ENCODE measurements around the gene SAP130.

Gene SAP130

DNA sequence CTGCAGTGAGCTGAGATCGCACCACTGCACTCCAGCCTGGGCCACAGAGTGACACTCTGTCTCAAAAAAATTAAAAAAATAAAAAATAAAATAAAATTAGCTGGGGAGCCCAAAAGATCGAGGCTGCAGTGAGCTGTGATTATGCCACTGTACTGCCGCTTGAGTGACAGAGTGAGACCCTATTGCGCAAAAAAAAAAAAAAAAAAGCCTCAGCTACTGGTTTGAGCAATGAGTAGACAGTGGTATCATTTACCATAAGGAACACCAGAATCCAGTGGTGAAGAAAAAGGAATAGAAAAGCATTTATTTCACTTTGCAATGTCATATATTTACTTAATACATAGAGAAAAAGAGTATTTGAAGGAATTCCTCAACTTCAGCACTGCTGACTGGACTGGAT lies 3.0 kb downstream of the SAP130 start:
- DNase-seq, result no peak

DNA sequence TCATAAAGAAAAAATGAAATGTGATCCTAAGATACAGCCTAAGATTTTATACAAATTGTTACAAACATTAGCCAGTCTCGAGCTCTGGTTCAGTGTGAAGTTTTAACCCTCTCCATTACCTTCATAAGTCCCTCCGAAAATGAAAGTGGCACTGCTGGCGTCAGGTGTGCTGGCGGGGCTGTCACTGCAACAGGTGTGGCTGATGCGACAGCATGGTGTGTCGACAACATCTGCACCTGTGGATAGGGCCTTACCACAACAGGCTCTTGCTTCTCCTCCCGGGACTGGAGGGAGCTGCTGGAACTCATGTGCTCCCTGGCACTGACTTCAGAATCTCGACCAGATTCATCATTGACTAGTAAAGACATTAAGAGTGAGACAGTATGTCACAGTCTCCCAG lies 10.3 kb downstream of the SAP130 start:
- no peak for DNase-seq

DNA sequence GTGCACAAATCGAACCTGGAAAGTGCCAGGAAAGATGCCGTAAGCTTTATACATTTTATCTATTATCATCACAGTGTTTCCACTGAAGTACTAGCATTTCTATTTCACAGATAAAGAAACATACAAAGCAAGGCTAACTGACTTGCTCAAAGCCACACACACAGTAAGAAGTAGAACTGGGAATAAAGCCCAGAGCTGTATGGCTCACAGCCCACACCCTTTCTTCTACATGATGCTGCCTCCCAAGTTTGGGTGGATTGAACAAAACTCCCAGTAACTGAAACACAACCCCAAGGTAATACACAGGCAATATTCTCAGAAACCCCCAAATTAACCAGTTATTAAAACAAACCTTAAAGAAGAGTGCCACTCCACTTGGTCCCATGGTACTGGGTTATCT lies 11.2 kb downstream of the SAP130 start:
- DNase-seq, result no peak

DNA sequence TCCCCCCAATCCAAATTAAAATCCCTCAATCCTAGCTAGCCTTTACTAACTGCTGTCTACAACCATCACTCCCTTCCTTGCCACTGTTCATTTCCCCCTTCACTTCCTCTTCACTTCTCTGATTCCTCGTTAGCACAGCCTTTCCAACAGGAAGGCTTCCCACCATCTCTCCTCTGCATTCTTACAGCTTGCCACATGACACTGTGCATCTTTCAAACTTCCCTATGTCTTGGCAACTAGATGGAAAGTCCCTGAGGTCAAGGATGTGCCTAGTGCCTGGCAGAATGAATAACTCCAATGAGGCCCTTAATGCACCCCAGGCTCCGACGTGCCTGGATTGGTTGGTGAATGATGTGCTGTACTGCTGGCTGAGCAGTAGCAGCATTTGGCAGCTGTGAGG lies 15.2 kb downstream of the SAP130 start:
- DNase-seq, result no peak

DNA sequence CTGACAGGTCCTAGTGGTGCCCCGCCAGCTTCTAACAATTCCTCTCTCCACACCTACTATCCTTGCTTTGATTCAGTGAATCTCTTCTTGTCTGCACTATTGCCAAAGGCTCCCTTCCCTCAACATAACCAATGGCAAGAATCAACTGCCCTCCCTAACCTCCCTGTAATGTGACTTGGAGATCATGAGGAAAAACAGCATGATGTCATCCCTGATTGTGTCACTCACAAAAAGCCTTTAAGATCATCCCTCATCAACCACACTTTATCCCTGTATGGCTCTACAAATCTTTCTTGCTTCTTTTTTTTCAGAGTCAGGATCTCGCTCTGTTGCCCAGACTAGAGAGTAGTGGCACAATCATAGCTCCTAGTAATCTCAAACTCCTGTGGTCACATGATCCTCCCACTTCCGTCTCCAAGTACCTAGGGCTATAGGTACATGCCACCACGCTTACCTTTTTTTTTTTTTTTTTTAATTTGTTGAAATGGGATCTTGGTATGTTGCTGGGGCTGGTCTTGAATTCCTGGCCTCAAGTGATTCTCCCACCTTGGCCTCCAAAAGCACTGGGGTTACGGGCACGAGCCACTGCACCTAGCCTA lies 19.7 kb downstream of the SAP130 start:
- DNase-seq, result no peak

DNA sequence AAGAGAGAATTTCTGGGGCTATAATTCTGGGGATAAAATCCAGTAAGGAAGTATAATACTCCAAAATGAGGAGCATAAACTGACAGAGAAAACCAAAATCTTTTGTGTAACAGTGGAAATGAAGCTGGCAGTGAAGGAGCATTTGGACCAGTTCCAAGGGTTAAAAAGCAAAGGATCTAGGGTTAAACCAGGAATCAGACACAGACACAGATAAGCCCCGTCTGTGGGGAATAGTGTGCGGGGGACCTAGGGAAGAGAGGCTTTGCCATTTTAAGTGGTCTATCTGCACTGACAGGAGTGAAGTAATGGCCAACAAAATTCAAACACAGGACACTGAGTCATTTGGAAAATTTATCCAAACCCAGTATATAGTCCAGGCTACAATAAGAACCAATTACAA lies 23.4 kb downstream of the SAP130 start:
- no peak for DNase-seq

DNA sequence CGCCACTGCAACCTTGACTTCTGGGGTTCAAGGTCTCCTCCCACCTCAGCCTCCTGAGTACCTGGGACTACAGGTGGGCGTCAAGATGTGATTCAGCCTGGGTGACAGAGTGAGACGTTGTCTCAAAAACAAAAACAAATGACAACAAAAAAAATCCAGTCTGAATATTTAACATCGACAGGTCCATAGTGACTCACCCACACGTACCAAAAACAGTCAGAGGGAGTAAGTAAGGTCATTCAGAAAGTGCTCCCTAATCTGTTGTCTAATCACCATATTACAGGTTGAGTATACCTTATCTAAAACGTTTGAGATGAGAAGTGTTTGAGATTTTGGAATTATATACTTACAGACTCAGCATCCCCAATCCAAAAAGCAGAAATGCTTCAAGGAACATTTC lies 24.4 kb downstream of the SAP130 start:
- DNase-seq, result no peak

DNA sequence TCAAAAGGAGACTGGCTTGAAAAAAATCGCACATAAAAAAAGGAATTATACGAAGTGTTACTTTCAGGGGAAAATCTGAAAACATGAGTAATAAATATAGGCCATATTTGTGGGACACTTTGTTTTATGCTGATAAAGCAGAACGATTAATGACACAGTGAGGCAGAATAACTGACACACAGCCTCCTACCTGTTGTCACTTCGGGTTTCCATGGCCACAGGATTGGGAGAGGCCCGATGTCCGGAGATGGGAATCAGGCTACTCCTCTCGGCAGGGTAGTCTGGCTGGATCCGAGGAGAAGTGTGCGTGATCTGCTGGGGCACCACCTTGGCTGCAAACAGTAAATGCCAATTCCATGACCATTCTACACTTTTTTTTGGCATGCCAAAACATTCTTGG lies 31.7 kb downstream of the SAP130 start:
- DNase-seq, result no peak

DNA sequence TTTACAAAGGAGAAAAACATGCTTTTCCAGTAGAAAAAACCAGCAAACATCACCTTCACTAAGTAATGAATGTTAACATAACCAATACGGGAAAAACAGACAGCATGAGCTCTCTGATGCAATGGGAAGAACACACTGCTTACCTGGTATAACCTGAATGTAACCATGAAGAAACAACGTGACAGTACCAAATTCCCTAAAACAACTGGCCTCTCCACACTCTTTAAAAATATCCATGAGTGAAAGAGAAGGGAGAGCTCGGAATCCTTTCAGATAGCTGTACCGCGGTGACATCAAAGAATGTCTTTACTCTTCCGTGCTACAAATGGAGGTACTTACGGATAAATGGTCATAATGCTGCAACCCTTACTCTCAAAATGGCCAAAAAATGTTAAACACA lies 32.1 kb downstream of the SAP130 start:
- no peak for DNase-seq

DNA sequence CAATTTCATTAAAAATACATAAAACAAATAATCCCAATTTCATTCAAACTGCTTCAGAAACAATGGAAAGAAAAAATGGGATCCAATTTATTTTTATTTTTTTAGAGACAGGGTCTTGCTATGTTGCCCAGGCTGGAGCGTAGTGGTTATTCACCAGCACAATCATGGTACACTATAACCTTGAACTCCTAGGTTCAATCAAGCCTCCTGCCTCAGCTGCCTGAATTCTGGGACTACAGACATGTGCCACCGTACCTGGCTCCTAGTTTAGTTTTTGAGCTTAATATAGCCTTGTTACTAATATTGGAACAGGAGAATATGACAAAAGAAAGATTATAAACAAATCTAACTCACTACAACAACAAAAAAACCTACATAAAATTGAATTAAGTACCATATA lies 34.2 kb downstream of the SAP130 start:
- no peak for DNase-seq

DNA sequence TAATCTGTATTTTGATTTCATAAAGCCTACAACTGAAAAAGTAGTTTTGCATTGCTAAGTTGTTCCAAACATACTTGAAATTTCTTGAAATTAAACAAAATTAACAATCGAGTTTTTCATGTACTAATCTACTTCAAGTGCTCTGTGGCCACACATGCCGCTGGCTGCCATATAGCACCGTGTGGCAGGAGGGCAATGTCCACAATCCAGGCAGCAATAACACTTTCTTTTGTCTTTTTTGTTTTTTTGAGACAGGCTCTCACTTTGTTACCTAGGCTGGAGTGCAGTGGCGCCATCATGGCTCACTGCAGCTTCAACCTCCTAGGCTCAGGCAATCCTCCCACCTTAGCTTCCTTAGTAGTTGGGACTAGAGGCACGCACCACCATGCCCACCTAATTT lies 36.1 kb downstream of the SAP130 start:
- DNase-seq, result no peak

DNA sequence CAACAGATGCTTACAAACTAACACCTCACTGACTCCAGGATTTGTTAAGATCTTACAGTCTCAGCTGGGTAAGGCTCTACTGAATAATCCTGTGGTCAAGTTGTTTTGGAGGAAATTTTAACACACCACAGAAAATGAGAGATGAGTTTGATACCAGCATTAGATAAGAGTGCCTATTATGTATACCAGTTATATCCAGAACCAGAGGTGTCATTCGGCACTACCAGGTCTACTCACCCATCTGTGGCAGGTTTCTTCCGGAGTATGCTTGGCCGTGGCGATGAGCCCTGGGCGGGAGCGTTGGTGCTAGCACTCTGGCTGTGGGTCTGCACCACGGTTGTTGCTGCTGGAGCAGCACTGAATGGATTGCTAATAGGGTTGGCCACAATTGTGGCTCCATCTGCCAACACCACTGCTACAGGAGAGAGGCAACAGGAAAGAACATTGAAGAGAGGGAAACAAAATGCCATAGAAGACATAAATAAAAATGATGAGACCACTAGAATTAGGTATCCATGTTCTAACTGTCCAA lies 41.2 kb downstream of the SAP130 start:
- DNase-seq, result no peak

DNA sequence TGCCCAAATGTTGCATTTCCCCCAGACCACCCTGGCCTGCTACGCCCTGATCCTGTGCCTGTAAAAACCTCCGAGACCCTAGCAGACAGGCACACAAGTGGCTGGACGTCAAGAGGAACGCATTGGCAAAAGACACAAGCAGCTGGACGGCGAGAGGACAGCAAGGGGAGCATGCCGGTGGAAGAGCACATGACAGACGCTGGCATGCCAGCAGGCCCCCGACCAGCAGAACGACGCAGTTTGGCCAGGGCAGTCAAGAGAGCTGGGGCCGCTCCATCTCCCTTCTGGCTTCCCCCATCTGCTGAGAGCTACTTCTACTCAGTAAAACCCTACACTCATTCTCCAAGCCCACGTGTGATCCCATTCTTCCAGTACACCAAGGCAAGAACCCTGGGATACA lies 42.1 kb downstream of the SAP130 start:
- DNase-seq, result no peak

DNA sequence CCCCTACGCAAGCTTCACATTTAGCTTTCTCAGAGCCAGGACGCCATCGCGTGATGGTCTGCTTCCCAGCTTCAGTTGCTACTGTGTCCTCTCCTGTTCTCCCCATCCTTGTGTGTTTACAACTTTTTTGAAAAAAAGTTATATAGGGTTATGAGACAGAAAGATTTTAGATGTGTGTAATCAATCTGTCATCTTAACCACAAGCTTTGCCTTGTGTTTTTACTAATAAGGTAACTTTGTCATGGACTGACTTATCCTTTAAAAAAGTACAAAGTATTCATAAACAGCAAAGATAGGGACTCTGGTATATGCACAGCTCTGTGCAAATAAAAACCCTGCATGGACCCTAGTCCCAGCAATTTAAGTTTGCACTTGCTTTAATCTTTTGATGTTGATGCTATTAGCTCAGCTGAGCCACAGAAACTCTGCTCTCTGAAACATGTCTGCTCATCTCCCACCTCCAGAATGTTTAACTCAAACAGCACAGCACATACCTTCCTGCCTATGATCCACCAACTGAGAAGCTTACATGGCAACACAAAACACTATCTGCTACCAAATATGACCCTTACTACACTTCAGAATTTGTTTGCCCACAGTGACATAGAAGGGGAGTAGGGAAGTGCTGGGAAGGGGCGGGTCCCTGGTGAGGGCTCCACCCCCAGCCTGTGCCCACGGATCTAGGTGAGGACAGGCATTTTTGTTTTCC lies 42.7 kb downstream of the SAP130 start:
- no peak for DNase-seq

DNA sequence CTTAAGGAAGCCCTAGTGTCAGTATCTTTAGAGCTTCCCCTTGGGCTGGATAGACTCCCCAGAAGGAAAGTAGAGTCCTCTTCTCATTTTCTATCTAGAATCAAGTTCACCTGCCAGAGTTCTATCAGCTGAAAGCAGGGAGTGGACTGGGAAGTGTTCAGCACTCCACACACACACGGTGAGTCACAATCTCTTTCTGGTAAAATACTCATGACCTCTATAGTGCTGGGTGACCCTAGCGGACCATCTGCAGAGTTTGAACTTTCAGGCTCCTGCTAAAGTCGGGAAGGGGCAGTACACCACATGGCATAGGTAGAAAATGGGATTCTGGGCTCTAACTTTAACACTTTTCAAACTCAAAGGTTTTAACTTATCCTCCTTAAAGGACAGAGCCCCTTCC lies 43.3 kb downstream of the SAP130 start:
- DNase-seq, result no peak

DNA sequence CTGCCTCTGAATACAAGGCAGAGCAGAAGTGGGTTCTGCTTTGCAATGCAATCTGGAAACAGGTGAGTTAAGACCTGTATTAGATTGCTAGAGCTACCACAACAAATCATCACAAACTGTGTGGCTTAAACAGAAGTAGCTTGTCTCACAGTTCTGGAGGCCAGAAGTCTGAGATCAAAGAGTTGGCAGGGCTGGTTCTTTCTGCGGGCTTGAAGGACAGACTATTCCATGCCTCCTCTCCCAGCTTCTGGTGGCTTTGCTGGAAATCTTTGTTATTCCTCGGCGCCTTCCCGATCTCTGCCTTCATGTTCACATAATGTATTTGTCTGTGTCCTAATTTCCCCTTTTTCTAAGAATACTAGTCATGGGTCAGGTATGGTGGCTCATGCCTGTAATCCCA lies 58.4 kb downstream of the SAP130 start:
- DNase-seq, result no peak

DNA sequence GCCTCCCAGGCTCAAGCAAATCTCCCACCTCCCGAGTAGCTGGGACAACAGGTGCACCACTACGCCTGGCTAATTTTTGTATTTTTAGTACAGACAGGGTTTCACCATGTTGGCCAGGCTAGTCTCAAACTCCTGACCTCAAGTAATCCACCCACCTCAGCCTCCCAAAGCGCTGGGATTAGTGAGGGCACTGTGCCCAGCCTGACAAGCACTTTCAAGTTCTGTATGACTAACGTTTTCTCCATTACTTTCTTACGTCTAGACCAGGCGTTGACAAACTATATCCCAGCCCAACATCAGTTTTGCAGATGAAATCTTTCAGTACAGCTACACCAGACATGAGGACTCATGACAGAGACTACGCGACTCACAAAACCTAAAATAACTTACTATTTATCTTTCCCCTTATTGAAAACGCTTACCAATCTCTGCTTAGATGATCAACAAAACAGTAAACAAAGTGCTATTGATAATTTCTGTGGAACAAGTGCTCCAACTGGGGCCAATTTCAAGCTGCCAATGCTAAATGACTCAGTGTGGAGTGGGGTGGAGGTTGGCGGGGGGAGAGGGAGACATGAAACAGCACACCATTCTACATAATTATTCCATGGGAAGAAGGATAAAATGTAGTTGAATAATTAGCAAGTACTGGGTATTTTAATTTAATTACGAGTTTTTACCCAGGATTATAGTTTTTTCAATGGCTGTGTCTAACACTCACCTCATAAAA lies 59.1 kb downstream of the SAP130 start:
- DNase-seq, result no peak

DNA sequence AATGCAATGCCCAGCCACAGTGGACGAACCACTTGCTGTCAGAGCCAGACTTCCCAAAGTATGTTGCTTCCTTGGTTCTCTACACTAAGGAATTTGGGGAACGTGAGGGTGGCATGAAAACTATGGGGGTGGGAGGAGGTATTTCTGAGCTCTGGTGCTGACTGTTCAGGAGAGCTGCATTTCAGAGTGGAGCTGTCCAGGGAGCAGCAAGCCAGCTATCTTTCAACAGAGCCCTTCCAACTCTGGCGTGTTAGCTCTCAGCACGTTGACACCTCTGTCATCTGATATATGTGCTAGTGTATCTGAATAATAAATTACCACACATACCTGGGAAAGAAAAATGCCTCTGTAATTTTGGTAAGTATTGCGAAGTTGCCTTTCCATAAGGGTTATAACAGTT lies 66.1 kb downstream of the SAP130 start:
- DNase-seq, result no peak

DNA sequence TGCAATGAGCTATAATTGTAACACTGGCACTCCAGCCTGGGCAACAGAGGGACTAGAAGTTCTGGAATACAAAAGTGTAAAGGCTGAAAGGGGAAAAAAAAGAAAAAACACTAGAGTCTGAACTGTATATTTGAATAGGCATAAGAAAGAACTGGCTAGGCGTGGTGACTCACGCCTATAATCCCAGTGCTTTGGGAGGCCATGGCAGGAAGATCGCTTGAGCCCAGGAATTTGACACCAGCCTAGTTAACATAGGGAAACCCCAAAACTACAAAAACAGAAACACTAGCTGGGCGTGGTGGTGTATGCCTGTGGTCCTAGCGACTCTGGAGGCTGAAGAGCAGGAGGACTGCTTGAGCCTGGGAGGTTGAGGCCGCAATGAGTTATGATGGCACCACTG lies 70.6 kb downstream of the SAP130 start:
- DNase-seq, result no peak

DNA sequence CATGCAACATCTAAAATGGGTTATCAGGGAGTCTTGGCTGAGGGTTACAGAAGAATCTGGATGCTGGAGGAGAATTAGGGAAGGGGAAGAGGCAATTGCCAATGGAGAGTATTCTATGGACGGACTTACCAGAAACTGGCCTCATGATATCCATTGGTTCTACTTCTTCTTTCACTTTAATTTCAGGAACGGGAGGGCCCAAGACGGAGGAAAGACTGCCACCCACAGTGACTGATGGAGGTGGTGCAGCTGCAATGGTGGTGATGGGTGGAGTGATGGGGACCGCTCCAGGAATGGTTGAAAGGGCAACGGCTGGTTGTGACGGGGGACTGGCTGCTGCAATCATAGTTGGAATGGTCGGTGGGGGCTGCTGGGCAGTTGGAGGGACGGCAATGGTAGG lies 73.0 kb downstream of the SAP130 start:
- DNase-seq, result no peak

DNA sequence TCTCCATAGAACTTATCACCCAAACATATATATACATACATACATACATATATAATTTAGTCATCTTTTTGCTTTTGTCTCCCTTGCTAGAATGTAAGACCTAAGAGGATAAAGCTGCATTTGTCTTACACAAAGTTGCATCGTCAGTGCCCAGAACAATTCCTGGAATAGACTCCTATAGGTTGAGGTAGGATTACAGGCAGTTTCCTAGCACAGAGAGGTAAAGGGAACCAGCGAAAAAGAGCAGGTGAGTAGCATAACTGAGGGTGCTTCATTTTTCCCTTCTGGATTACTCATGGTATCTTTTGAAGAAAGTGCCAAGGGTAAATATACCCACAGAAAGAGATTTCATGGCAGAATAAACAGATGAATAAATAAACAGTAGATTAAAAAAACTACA lies 74.0 kb downstream of the SAP130 start:
- no peak for DNase-seq

DNA sequence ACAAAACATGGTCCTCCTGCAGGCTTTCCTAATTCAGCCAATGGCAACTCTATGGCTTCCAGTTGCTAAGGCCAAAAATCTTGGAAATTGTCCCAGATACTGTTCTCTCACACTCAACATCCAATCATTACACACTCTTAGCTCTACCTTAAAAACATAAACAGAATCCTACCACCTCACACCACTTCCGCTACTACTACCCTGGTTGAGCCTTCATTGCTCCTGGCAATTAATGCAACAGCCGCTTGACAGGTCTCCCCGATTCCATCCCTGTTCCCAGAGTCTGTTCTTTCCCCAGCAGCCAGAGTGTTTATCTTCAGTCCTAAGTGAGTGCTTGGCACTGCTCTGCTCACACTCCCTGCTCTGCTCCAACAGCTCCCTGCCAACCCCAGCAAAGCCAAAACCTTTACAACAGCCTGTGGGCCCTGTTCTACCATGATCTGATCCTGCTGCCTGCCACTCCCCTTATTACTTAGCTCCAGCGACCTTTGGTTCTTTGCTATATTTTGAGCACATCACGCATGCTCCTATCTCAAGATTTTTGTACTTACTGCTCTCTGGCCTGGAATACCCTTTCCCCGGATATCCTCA lies 74.6 kb downstream of the SAP130 start:
- DNase-seq, result no peak

DNA sequence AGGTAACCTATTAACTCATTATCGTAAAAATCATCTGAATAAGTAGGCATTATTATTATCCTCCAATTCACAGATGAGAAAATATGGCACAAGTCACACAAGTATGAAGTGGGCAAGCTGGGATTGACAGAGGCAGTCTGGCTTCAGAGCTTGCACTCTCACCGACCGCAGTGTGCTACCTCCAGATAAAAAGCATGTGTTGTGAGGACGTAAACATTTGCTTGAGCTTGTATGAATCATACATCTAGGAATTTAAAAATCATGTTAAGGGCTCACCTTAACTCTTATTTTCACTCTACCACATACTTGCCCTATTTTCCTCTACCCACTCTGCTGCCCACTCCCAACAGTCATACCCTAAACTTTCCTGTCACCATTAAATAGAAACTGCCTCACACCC lies 76.8 kb downstream of the SAP130 start:
- DNase-seq, result no peak

DNA sequence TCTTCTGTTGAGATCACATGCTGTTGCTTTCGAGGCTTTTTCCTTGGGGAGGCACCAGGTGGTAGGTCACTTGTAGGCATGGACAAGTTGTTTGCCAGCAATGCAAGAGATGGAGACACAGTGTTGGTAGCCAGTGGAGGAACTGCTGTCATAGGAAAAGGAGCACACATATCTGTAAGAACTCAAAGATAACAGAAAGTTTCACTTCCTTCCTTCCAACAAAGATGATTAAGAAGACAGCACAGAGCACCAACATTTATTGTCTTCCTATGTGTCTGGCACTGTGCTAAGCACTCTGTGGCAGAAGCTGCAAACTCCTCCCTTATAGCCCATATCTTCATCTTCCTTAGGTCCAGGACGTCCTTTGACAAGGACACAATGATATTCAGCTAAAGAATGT lies 77.6 kb downstream of the SAP130 start:
- DNase-seq, result no peak
